Esophagus squamous epithelium (tissue), 5 donors: ENCODE results near the gene MGAM2. TPM values are rescaled to one million over a fixed set of nuclear protein-coding genes. Genes with fewer than 3 reads are reported as not detected.

Source experiments
- DNase-seq: peaks from one replicate; lab custom pipeline; 2025; lab: John Stamatoyannopoulos, UW
- H3K27ac ChIP-seq, 4 donors: fragments of 200-600 bp; sonication (generic); one replicate each; pipeline ENCODE4 v1.5.1; 2016 to 2019; ENCODE audit warnings: mild to moderate bottlenecking in 1 of 4
- H3K27me3 ChIP-seq, 4 donors: fragments of 200-600 bp; sonication (generic); 1 replicate in 3 of 4; 2 replicates in 1 of 4; pipeline versions ENCODE4 v1.5.1 to v1.6.0; 2017 to 2021; ENCODE audit warnings: antibody characterized with exemption in 1 of 4
- H3K36me3 ChIP-seq, 3 donors: fragments of 200-600 bp; sonication (generic); one replicate each; pipeline ENCODE4 v1.5.1; 2016 to 2019
- H3K4me1 ChIP-seq, 3 donors: fragments of 200-600 bp; sonication (generic); one replicate each; pipeline ENCODE4 v1.5.1; 2017 to 2019
- H3K4me3 ChIP-seq, 4 donors: fragments of 200-600 bp; sonication (generic); 1 replicate in 3 of 4; 2 replicates in 1 of 4; pipeline ENCODE4 v1.5.1; 2016 to 2019; ENCODE audit warnings: mild to moderate bottlenecking in 2 of 4, moderate library complexity in 1 of 4
- H3K9me3 ChIP-seq, 3 donors: fragments of 200-600 bp; sonication (generic); one replicate each; pipeline ENCODE4 v1.5.1; 2016 to 2019
- POLR2A ChIP-seq, 4 donors: fragments of 450-650 bp; IDR thresholded peaks; one replicate each; pipeline ENCODE4 v1.6.1; 2017; ENCODE audit warnings: antibody characterized with exemption in 4 of 4, mild to moderate bottlenecking in 4 of 4, moderate library complexity in 3 of 4
- WGBS, 2 donors: methylation state at CpG; one replicate each; pipeline ENCODE4 v1.1.5; 2018; 5-methylcytosine and 5-hydroxymethylcytosine counted together
- intact Hi-C: fragments of 100-400 bp; cut with DNase I; formaldehyde crosslinking; loops from one replicate; pipeline ENCODE4 v1.15.0; 2022
- total RNA-seq, 4 donors: library from RNA; depleted of rRNA; stranded (reverse); fragments of >200 nt; gene quantifications; one replicate each; pipeline ENCODE4 v1.1.0, GENCODE V29; 2016
- TF ChIP-seq, protein P1 (sequence below), 6 experiments: fragments of 450-650 bp in 4 of 6; fragments of 200-600 bp in 2 of 6; sonication (generic) in 2 of 6; IDR thresholded peaks; one replicate each; pipeline ENCODE4 v1.5.1; 2016 to 2019; ENCODE audit warnings: antibody characterized with exemption in 6 of 6, mild to moderate bottlenecking in 4 of 6, moderate library complexity in 4 of 6
- donor health status: DM: yes; HTN: yes; CAD: no.

The MGAM2 gene
- total RNA-seq, 4 donors from 2014 or later: 0.04 TPM; not detected in 3

DNA sequence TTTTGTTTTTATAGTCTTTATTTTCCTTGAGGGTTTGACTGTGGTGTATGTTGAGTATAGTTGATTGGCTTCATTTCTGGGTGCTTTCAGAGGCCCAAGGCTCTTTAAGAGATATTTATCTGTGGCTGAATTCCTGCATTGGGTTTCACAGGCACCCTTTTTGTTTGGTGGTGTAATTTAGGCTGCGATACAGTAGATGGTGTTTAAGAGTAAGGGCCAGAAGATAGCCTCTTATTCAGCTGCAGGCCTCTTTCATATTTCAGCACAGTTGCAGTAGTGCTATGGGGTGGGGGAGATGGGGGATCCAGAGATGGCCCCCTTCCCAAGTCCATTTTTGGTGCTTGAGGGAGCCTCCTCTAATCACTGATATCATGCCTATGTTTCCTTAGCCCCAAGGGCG lies 69.7 kb downstream of the MGAM2 start:
- no peaks in the 10 kb centered on the region for H3K27me3 ChIP-seq
- H3K4me3 ChIP-seq: no peak overlapping the region
- intact Hi-C loops: loop anchor here (10.0 kb wide), 1 partner anchor 206 kb away; the partner anchor contains the start of gene TAS2R38
- 73 to 90% methylated on average over 2 of the region's 2 CpGs for WGBS, 2 donors
- no peaks in the 10 kb centered on the region for H3K36me3 ChIP-seq
- no peaks in the 10 kb centered on the region for H3K9me3 ChIP-seq
- no peaks in the 10 kb centered on the region for H3K4me1 ChIP-seq
- H3K27ac ChIP-seq: no peak overlapping the region
- no peak for DNase-seq
- TF ChIP-seq POLR2A (IDR thresholded peaks at IDR 0.05): no peak
- TF ChIP-seq, protein P1, sequence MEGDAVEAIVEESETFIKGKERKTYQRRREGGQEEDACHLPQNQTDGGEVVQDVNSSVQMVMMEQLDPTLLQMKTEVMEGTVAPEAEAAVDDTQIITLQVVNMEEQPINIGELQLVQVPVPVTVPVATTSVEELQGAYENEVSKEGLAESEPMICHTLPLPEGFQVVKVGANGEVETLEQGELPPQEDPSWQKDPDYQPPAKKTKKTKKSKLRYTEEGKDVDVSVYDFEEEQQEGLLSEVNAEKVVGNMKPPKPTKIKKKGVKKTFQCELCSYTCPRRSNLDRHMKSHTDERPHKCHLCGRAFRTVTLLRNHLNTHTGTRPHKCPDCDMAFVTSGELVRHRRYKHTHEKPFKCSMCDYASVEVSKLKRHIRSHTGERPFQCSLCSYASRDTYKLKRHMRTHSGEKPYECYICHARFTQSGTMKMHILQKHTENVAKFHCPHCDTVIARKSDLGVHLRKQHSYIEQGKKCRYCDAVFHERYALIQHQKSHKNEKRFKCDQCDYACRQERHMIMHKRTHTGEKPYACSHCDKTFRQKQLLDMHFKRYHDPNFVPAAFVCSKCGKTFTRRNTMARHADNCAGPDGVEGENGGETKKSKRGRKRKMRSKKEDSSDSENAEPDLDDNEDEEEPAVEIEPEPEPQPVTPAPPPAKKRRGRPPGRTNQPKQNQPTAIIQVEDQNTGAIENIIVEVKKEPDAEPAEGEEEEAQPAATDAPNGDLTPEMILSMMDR (IDR thresholded peaks at IDR 0.05): no peak

- H3K4me3 ChIP-seq: no peak overlapping the region
- H3K27ac ChIP-seq: no peak overlapping the region
- no peaks in the 10 kb centered on the region for H3K4me1 ChIP-seq
- H3K36me3 ChIP-seq: no peaks in the 10 kb centered on the region
- H3K27me3 ChIP-seq: no peaks in the 10 kb centered on the region
- intact Hi-C loops: loop anchor here (10.0 kb wide), 1 partner anchor 207 kb away; the partner anchor contains the start of gene TAS2R38
- no peaks in the 10 kb centered on the region for H3K9me3 ChIP-seq
- WGBS, 2 donors: 50 to 83% methylated on average over 1 of the region's 1 CpG
- TF ChIP-seq POLR2A (IDR thresholded peaks at IDR 0.05): no peak
- TF ChIP-seq, protein P1 (IDR thresholded peaks at IDR 0.05): no peak
- no peak for DNase-seq
Measured at GRCh38 chr7:142181966-142182365, 70.4 kb downstream of the MGAM2 start.

DNA sequence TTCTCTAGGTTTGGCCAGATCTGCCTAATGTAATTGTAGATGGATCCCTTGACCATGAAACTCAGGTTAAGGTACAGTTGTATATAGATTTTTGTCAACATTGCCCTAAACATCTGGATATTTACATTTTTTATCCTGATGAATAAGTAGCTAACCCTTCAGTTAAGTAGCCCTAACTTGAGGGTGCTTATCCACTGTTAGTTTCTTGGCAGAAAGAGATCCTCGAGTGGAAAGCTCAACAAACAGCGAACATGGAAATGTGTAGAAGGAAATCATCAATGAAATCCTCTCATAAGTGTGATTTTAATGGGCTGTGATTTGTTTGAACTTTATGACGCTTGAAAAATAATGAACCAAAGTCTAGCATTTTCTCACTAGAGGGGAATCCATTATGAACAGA lies 73.6 kb downstream of the MGAM2 start:
- H3K9me3 ChIP-seq: no peaks in the 10 kb centered on the region
- H3K36me3 ChIP-seq: no peaks in the 10 kb centered on the region
- no peaks in the 10 kb centered on the region for H3K27me3 ChIP-seq
- DNase-seq: no peak
- no peak overlapping the region for H3K4me3 ChIP-seq
- H3K27ac ChIP-seq: no peak overlapping the region
- intact Hi-C loops: loop anchor here (10.0 kb wide), 1 partner anchor 210 kb away; the partner anchor contains the start of gene TAS2R38
- 45 to 55% methylated on average over 3 of the region's 3 CpGs for whole genome bisulfite sequencing, 2 donors
- TF ChIP-seq, protein P1 (IDR thresholded peaks at IDR 0.05): no peak
- no peaks in the 10 kb centered on the region for H3K4me1 ChIP-seq

GRCh38 chr7:142185801-142186200 lies 74.3 kb downstream of the MGAM2 start:
- TF ChIP-seq, protein P1 (IDR thresholded peaks at IDR 0.05): no peak
- TF ChIP-seq POLR2A (IDR thresholded peaks at IDR 0.05): no peak
- Histone ChIP-seq H3K27ac (no peak overlapping the region), H3K4me1 (no peaks in the 10 kb centered on the region), H3K4me3 (no peak overlapping the region), H3K9me3 (no peaks in the 10 kb centered on the region), H3K36me3 (no peaks in the 10 kb centered on the region), H3K27me3 (no peaks in the 10 kb centered on the region)
- whole genome bisulfite sequencing, 2 donors: 37 to 39% methylated on average over 5 of the region's 5 CpGs
- no peak for DNase-seq
- intact Hi-C loops: loop anchor here (10.0 kb wide), 1 partner anchor 211 kb away; the partner anchor contains the start of gene TAS2R38

- TF ChIP-seq, protein P1 (IDR thresholded peaks at IDR 0.05): no peak
- TF ChIP-seq POLR2A (IDR thresholded peaks at IDR 0.05): no peak
- Histone ChIP-seq H3K4me1 (no peaks in the 10 kb centered on the region), H3K27ac (no peak overlapping the region), H3K4me3 (no peak overlapping the region), H3K9me3 (no peaks in the 10 kb centered on the region), H3K36me3 (no peaks in the 10 kb centered on the region), H3K27me3 (no peaks in the 10 kb centered on the region)
- DNase-seq: no peak
- WGBS, 2 donors: 15 to 17% methylated on average over 2 of the region's 2 CpGs
- intact Hi-C loops: loop anchor here (10.0 kb wide), 1 partner anchor 213 kb away; the partner anchor contains the start of gene TAS2R38
Measured at GRCh38 chr7:142188154-142188553, 76.6 kb downstream of the MGAM2 start.
